GM12892 (cell line): ENCODE measurements around the gene IQCE.

Source experiments
- DNase-seq: peaks from one replicate; pipeline ENCODE4 v3.0.0; 2011; ENCODE audit not compliant: insufficient read length
- FAIRE-seq: peaks from 2 replicates; lab custom pipeline; 2011; peaks lifted over from hg19 to GRCh38; lab: Jason Lieb, UNC
- POLR2A ChIP-seq: IDR thresholded peaks from 2 replicates; pipeline ENCODE4 v1.6.1; 2011; ENCODE audit warnings: low read depth, low read length, control low read depth
- POLR2AphosphoS5 ChIP-seq: IDR thresholded peaks from 2 replicates; pipeline ENCODE4 v1.6.1; 2011; ENCODE audit warnings: low read depth, low read length, control low read depth
- TAF1 ChIP-seq: IDR thresholded peaks from 2 replicates; pipeline ENCODE4 v1.6.1; 2011; ENCODE audit warnings: low read depth, mild to moderate bottlenecking, control low read depth, low read length, borderline replicate concordance

Gene IQCE

DNA sequence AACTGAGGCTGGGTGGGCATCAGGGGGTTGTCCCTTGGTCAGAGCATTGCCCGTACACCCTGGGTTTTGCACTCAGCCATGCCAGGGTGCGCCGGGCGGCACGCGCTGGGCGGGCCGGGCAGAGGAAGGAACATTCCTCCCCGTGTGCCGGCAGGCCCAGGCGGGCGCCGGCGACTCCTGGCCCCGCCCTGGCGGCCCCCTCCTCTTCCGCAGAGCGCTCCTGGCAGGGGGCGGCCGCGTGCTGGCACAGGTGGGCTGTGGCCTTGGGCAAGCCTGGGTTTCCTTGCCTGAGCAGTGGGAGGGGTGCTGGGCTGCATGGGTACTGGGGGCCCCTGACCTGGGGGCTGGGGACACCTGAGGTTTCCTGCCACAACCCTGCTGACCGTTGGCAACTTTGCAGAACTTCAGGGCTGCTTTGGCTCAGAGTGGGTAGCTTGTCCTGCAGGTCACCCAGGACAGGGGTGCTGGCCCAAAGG is 35.3 kb upstream of the IQCE start:
- no peak for FAIRE-seq

GRCh38 chr7:2523941-2524807 is 34.6 kb upstream of the IQCE start:
- TF ChIP-seq POLR2A (no peak), TAF1 (no peak), POLR2AphosphoS5 (no peak)
- DNase-seq (no peak), FAIRE-seq (no peak)

More for the DNA sequence above, 35.3 kb upstream of the IQCE start:
- TF ChIP-seq POLR2AphosphoS5: no peak
- no peak for TF ChIP-seq POLR2A
- TF ChIP-seq TAF1: no peak
- no peak for DNase-seq

- FAIRE-seq (no peak), DNase-seq (no peak)
- TF ChIP-seq POLR2AphosphoS5 (no peak), TAF1 (no peak), POLR2A (no peak)
These were observed 33.7 kb upstream of the IQCE start for GRCh38 chr7:2524808-2525657.

DNA sequence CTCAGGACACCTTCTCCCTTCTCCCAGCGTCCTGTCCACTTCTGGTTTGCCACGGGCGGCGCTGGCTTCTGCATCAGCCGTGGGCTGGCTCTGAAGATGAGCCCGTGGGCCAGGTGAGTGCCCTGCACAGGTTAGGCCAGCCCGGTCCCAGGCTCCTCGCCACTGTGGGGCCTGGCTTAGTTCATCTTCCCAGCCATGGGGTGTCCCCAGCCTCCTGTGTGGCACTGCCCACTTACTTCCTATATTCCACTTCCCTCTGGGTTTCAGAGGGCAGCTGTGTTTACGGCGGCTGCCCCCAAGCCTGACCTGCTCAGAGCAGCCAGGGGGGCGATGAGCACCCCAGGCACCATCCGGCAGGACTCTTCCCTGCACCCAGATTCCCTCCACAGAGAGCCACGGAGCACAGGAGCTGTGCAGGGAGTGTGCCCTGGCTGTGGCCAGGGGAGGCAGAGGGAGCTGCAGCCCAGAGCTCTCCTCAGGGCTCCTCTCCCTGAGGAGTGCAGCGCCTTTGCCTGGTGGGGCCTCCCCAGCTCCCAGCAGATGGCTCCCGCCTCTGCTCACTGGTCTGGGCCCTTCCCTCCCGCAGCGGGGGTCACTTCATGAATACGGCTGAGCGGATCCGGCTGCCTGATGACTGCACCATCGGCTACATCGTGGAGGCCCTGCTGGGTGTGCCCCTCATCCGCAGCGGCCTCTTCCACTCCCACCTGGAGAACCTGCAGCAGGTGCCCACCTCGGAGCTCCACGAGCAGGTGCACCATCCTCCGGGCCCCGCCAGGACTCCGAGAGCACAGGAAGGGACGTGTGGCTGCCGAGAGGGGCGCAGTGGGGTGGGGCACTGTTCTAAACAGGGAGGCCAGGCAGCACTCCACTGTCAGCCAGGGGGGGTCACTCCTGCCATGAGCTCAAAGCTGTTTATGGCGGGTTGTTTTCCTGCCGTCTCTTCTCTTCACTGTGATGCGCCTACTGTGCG is 32.8 kb upstream of the IQCE start:
- FAIRE-seq: no peak
- no peak for DNase-seq
- TF ChIP-seq TAF1 (no peak), POLR2AphosphoS5 (no peak), POLR2A (no peak)

- DNase-seq: no peak
- FAIRE-seq: no peak
- TF ChIP-seq POLR2A: no peak
- TF ChIP-seq POLR2AphosphoS5: no peak
- no peak for TF ChIP-seq TAF1
These were observed 31.9 kb upstream of the IQCE start for GRCh38 chr7:2526659-2527504.

GRCh38 chr7:2527505-2528467 is 31.0 kb upstream of the IQCE start:
- no peak for TF ChIP-seq POLR2A
- FAIRE-seq (no peak), DNase-seq (no peak)

- DNase-seq: no peak
- FAIRE-seq: no peak
- TF ChIP-seq TAF1 (no peak), POLR2A (no peak), POLR2AphosphoS5 (no peak)
These were observed 30.2 kb upstream of the IQCE start for GRCh38 chr7:2528481-2529095.

GRCh38 chr7:2529161-2530070 is 29.4 kb upstream of the IQCE start:
- TF ChIP-seq TAF1 (no peak), POLR2A (no peak), POLR2AphosphoS5 (no peak)
- FAIRE-seq: peak; percentile 70
- DNase-seq: peak; percentile 63
